Activated CD8-positive, alpha-beta memory T cell treated with anti-CD3 and anti-CD28 coated beads, Interleukin-2, amount 50 U/mL, for 4 hours (primary cell): ENCODE measurements around the gene SASH3.

Experiments used
- DNase-seq: peaks from one replicate; pipeline ENCODE4 v3.0.0-alpha.2; 2020

Gene SASH3

GRCh38 chrX:129785160-129785947 lies 5.6 kb downstream of the SASH3 start:
- no peak for DNase-seq

GRCh38 chrX:129786210-129786651 lies 6.5 kb downstream of the SASH3 start:
- no peak for DNase-seq

- no peak for DNase-seq
Observed at GRCh38 chrX:129787336-129788055, 7.7 kb downstream of the SASH3 start.

DNA sequence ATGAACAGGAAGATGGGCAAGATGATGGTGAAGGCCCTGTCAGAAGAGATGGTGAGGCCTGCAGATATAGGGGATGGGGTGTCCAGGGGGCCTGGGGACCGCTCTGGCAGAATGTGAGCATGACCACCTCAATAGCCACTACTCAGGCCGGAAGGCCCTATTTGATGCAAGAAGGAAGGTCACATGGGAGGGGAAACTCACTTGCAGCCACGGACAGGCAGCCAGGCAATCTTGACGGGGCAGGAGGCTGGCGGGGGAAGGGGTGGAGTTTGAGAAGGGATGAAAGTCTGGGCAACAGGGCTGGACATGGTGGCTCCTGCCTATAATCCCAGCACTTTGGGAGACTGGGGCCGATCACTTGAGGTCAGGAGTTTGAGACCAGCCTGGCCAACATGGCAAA lies 8.8 kb downstream of the SASH3 start:
- DNase-seq = no peak

DNA sequence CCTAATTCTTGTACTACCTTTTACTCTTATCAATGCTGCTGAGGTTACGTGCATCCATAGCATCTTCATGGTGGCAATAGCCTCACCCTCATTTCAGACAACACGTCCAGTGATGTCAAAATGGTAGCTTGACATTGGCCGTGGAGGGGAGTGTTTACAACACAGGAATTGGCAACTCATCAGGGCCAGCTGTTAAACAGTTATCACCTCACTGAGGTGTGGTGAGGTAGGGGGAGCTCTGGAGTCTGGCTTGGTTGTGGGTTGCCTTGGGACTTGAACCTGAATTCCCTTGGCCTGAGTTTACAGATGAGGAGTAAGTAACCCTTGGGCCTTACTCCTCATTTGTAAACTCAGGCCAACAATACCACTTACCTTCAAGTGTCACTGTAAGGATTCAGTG lies 10.4 kb downstream of the SASH3 start:
- DNase-seq = no peak

- no peak for DNase-seq
Observed at GRCh38 chrX:129790808-129791207, 11.1 kb downstream of the SASH3 start.

GRCh38 chrX:129791336-129791735 lies 11.6 kb downstream of the SASH3 start:
- DNase-seq = no peak

DNA sequence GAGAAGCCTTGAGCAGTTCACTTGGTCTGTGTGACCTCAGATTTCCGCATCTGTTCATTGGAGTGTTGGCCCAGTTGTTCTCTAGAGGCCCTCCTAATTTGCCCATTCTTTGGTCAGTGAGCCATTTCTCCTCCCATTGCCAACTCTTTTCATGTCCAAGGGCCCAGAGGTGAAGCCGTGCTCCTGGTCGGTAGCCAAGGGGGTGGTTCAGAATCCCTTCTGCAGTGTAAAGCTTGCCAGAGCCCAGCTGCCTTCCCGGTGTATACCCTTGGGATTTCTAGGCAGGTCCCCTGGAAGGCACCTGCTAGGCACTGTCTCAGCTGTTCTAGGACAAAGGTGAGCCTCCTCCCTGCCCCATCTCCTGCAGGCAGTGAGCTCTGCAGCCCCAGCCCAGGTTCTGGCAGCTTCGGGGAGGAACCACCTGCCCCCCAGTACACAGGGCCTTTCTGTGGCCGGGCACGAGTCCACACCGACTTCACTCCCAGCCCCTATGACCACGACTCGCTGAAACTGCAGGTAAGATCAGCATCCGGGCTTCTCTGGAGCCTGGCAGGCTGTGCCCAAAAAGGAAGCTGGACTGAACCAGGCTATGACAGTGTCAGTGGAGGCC lies 12.3 kb downstream of the SASH3 start:
- DNase-seq = no peak

DNA sequence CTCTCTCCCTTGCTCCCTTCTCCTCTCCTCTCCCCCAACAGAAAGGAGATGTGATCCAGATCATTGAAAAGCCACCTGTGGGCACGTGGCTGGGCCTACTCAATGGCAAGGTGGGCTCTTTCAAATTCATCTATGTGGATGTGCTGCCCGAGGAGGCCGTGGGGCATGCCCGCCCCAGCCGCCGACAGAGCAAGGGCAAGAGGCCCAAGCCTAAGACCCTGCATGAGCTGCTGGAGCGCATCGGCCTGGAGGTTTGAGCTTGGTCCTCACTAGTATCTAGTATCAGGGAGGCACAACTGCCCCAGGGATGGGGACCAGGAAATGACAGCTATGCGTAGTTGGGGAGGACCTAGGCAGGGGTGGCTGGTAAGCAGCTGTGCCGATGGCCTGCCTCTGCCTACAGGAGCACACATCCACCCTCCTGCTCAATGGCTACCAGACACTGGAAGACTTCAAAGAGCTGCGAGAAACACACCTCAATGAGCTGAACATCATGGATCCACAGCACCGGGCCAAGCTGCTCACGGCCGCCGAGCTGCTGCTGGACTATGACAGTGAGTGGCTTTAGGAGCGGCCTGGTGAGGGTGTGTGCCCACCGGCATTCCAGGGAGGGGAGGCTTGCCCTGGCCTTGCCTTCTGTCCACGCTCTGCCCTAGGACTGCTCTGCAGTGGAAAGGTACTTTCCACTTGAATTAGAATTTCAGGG lies 13.0 kb downstream of the SASH3 start:
- DNase-seq = no peak

- no peak for DNase-seq
Observed at GRCh38 chrX:129793604-129794191, 13.9 kb downstream of the SASH3 start.

GRCh38 chrX:129795584-129795983 lies 15.8 kb downstream of the SASH3 start:
- DNase-seq = no peak

DNA sequence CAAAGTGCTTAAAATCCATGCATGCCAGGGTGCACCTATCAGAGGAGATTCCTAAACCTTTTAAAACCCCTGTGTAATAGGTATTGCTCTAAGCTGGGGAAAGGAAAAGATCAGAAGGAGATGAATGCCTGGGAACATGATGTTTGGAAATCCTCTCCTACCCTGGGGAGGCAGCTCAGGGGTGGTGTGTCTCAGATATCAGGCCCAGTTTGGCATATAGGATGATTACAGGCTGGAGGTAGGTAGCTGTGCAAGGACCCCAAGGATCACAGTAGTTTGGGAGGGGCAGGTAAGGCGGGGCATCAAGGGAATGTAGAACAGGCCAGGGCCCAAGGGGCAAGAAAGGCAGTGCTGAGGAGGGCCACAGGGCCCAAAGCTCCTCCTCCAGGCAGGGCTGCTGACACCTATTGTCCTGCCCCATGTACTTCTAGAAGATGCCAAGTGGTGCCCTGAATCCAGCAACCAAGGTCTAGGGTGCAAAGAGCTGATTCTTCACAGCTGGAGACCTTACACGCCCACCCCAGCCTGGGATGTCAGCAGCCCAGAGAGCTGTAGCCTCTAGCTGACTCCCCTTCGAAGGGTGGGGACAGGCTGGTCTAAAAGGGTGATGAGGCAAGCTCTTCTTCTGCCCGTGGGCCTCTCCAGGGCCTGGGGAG lies 17.6 kb downstream of the SASH3 start:
- DNase-seq = no peak

GRCh38 chrX:129798456-129798855 lies 18.7 kb downstream of the SASH3 start:
- DNase-seq = no peak

- no peak for DNase-seq
Observed at GRCh38 chrX:129798888-129799287, 19.1 kb downstream of the SASH3 start.

GRCh38 chrX:129800186-129800585 lies 20.4 kb downstream of the SASH3 start:
- no peak for DNase-seq

GRCh38 chrX:129802863-129803262 lies 23.1 kb downstream of the SASH3 start:
- no peak for DNase-seq

GRCh38 chrX:129804806-129805205 lies 25.1 kb downstream of the SASH3 start:
- DNase-seq = no peak

DNA sequence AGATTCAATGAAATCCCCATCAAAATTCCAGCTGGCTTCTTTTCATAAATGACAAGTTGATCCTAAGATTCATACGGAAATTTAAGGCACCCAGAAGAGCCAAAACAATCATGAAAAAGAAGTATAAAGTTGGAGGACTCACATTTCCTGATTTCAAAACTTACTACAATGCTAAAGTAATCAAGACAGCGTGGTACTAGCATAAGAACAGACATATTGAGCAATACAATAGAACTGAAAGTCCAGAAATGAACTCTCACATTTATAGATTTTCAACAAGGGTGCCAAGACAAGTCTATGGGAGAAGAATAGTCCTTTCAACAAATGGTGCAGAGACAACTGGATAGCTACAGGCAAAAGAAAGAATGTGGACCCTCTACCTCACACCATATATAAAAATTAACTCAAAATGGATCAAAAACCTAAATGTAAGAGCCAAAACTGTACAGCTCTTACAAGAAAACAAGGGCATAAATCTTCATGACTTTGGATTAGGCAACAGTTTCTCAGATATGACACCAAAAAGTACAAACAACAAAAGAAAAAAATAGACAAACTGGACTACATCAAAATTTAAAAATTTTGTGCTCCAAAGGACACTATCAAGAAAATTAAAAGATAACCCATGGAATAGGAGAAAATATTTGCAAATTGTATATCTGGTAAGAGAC lies 28.5 kb downstream of the SASH3 start:
- no peak for DNase-seq

GRCh38 chrX:129808829-129809796 lies 29.4 kb downstream of the SASH3 start:
- no peak for DNase-seq

DNA sequence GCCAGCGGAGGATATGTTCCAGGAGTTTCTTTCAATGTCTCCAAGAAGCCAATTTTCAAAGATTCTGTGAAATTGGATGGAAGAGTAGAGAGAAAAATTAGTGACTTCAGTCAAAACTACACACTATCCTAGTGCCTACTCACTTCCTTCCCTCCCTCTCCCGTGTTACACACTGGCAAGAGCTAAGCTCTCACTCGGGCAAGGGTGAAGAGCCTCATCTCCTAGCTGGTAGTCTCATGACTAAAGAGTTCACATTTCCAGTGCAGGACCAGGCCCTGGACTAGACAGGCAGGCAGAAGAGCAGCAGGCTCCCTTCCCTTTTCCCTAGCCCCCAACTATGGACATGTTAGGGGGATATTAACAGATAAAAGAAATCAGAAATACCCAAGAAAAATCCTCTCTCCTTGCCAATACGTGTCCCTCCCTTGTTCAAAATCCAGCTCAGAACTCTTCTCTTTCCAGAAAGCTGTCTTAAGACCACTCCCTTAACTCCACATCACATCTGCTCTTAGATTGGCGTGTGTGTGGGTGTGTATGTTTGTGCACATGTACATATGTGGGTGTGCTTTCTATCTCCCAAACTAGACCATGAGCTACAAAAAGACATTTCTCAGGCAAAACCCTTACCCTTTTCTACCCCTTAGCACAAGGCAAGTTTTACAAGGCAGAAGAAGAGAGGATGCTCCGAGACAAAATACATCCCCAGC lies 34.1 kb downstream of the SASH3 start:
- no peak for DNase-seq
